B cell (primary cell): Measurements from ENCODE around the gene CDCA8.

Experiments
- EZH2 ChIP-seq: IDR thresholded peaks from 2 replicates; pipeline ENCODE4 v1.6.1; 2012; ENCODE audit warnings: borderline replicate concordance, low read depth, mild to moderate bottlenecking, moderate library complexity, low read length; ENCODE audit not compliant: insufficient read depth, poor library complexity, severe bottlenecking
- TF ChIP-seq, protein P1 (sequence below): fragments of 200-600 bp; IDR thresholded peaks from one replicate; pipeline ENCODE4 v1.8.0; 2022; ENCODE audit warnings: antibody characterized with exemption, mild to moderate bottlenecking

DNA sequence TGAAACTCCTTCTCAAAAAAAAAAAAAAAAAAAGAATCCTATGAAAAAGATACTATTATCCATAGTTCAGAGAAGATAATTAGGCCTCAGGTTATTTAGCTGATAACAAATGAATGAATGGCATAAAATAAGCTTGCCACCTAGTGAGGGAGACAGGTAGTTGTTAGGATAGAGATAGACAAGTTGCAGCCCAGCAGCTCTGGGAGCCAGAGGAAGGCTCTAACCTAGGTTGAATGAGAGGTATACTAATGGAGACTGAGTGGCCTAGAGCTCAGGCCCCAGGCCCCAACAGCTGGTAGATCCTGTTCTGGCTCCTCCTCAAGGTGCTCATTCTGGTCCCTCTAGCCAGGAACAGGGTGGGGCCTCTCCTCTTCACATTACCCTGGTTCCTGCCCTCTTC lies 37.0 kb upstream of the CDCA8 start:
- TF ChIP-seq, protein P1, sequence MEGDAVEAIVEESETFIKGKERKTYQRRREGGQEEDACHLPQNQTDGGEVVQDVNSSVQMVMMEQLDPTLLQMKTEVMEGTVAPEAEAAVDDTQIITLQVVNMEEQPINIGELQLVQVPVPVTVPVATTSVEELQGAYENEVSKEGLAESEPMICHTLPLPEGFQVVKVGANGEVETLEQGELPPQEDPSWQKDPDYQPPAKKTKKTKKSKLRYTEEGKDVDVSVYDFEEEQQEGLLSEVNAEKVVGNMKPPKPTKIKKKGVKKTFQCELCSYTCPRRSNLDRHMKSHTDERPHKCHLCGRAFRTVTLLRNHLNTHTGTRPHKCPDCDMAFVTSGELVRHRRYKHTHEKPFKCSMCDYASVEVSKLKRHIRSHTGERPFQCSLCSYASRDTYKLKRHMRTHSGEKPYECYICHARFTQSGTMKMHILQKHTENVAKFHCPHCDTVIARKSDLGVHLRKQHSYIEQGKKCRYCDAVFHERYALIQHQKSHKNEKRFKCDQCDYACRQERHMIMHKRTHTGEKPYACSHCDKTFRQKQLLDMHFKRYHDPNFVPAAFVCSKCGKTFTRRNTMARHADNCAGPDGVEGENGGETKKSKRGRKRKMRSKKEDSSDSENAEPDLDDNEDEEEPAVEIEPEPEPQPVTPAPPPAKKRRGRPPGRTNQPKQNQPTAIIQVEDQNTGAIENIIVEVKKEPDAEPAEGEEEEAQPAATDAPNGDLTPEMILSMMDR: no peak
- no peak for TF ChIP-seq EZH2
